OCI-LY1 (cell line): ENCODE measurements around the gene THSD8.

Source experiments
- H2AFZ ChIP-seq: fragments of 200-600 bp; sonication (generic), shearing (Covaris generic); 2 replicates; pipeline ENCODE4 v1.6.0; 2014; ENCODE audit warnings: antibody characterized with exemption, mild to moderate bottlenecking, low read length
- H3F3A ChIP-seq: fragments of 200-600 bp; sonication (generic), shearing (Covaris generic); 2 replicates; pipeline ENCODE4 v1.6.0; 2014; ENCODE audit warnings: mild to moderate bottlenecking, antibody characterized with exemption, low read length, moderate library complexity; ENCODE audit not compliant: insufficient read depth
- H3K27ac ChIP-seq: fragments of 200-600 bp; sonication (generic); 2 replicates; pipeline ENCODE4 v1.5.1; 2014; ENCODE audit warnings: low read length, mixed run types, mild to moderate bottlenecking, low read depth; ENCODE audit not compliant: poor library complexity, severe bottlenecking
- H3K27me3 ChIP-seq: fragments of 200-600 bp; sonication (generic); 2 replicates; pipeline ENCODE4 v1.6.0; 2014; ENCODE audit warnings: antibody characterized with exemption, mild to moderate bottlenecking, low read length, moderate library complexity; ENCODE audit not compliant: insufficient read depth
- H3K36me3 ChIP-seq: fragments of 200-600 bp; sonication (generic); 2 replicates; pipeline ENCODE4 v1.6.1; 2014; ENCODE audit warnings: mild to moderate bottlenecking, antibody characterized with exemption, low read length, moderate library complexity, mixed read lengths; ENCODE audit not compliant: insufficient read depth
- H3K4me1 ChIP-seq: fragments of 200-600 bp; sonication (generic); 2 replicates; pipeline ENCODE4 v1.5.1; 2014; ENCODE audit warnings: mild to moderate bottlenecking, low read length, moderate library complexity; ENCODE audit not compliant: insufficient read depth, severe bottlenecking
- H3K4me2 ChIP-seq: fragments of 200-600 bp; sonication (generic), shearing (Covaris generic); 2 replicates; pipeline ENCODE4 v1.6.1; 2014; ENCODE audit warnings: low read length
- H3K4me3 ChIP-seq: fragments of 200-600 bp; sonication (generic); 2 replicates; pipeline ENCODE4 v1.5.1; 2014; ENCODE audit warnings: low read length, low read depth, mild to moderate bottlenecking, mixed read lengths; ENCODE audit not compliant: poor library complexity, severe bottlenecking
- H3K79me2 ChIP-seq: fragments of 200-600 bp; shearing (Covaris generic); 2 replicates; pipeline ENCODE4 v1.6.1; 2016; ENCODE audit warnings: mixed run types, low read length, mixed read lengths; ENCODE audit not compliant: insufficient read depth
- H3K9ac ChIP-seq: fragments of 200-600 bp; sonication (generic), shearing (Covaris generic); 2 replicates; pipeline ENCODE4 v1.6.1; 2014; ENCODE audit warnings: mild to moderate bottlenecking, low read length, mixed read lengths
- H3K9me2 ChIP-seq: fragments of 200-600 bp; sonication (generic), shearing (Covaris generic); 2 replicates; pipeline ENCODE4 v1.6.1; 2014; ENCODE audit warnings: low read depth, mild to moderate bottlenecking, low read length, mixed read lengths
- H3K9me3 ChIP-seq: fragments of 200-600 bp; shearing (Covaris generic); 2 replicates; pipeline ENCODE4 v1.6.1; 2014; ENCODE audit warnings: low read length, mixed read lengths
- H4K20me1 ChIP-seq: fragments of 200-600 bp; sonication (generic), shearing (Covaris generic); 2 replicates; pipeline ENCODE4 v1.6.0; 2016; ENCODE audit warnings: mild to moderate bottlenecking, low read length; ENCODE audit not compliant: insufficient read depth
- CTCF ChIP-seq: fragments of 200-600 bp; sonication (generic), shearing (Covaris generic); IDR thresholded peaks from 2 replicates; pipeline ENCODE4 v1.5.1; 2017; ENCODE audit warnings: mild to moderate bottlenecking, antibody characterized with exemption, low read length, moderate library complexity, mixed read lengths
- EZH2 ChIP-seq: fragments of 200-600 bp; sonication (generic), shearing (Covaris generic); IDR thresholded peaks from 2 replicates; pipeline ENCODE4 v1.8.0; 2017; ENCODE audit warnings: borderline replicate concordance, mixed run types, mild to moderate bottlenecking, antibody characterized with exemption, low read length, moderate library complexity, mixed read lengths

The THSD8 gene

GRCh38 chr19:12777217-12778016 is 24.5 kb upstream of the THSD8 start:
- Histone ChIP-seq H3K9me3 (no peaks in the 10 kb centered on the region), H3K4me2 (peak overlapping the region; percentile 80), H3K9ac (peak overlapping the region; percentile 63), H3K4me3 (peak overlapping the region; percentile 61), H3F3A (peaks cover 7% of the 10 kb centered on the region; the same call in 1 of the 2 replicates), H3K9me2 (no peaks in the 10 kb centered on the region), H3K27ac (no peak overlapping the region), H2AFZ (no peak overlapping the region), H3K4me1 (peaks cover 39% of the 10 kb centered on the region), H3K79me2 (no peaks in the 10 kb centered on the region), H4K20me1 (no peaks in the 10 kb centered on the region), H3K36me3 (no peaks in the 10 kb centered on the region), H3K27me3 (no peaks in the 10 kb centered on the region)
- TF ChIP-seq CTCF (peak; percentile 96), EZH2 (no peak)

- Histone ChIP-seq H3K4me1 (peaks cover 47% of the 10 kb centered on the region), H3K9me3 (no peaks in the 10 kb centered on the region), H4K20me1 (no peaks in the 10 kb centered on the region), H3K27me3 (no peaks in the 10 kb centered on the region), H3F3A (peaks cover 7% of the 10 kb centered on the region; the same call in 1 of the 2 replicates), H3K4me3 (peak overlapping the region; percentile 61), H3K36me3 (no peaks in the 10 kb centered on the region), H3K4me2 (peak overlapping the region; percentile 80), H3K27ac (peak overlapping the region; percentile 25), H2AFZ (no peak overlapping the region), H3K79me2 (no peaks in the 10 kb centered on the region), H3K9me2 (no peaks in the 10 kb centered on the region), H3K9ac (peak overlapping the region; percentile 63)
- TF ChIP-seq EZH2 (no peak), CTCF (no peak)
Measured at GRCh38 chr19:12778017-12778904, 23.6 kb upstream of the THSD8 start.

- Histone ChIP-seq H3K36me3 (no peaks in the 10 kb centered on the region), H3K9me3 (no peaks in the 10 kb centered on the region), H2AFZ (no peak overlapping the region), H3K27me3 (no peaks in the 10 kb centered on the region), H3K4me2 (peak overlapping the region; percentile 80), H3K27ac (peak overlapping the region; percentile 25), H3K4me3 (peak overlapping the region; percentile 61), H3K4me1 (peaks cover 53% of the 10 kb centered on the region), H3K9ac (peak overlapping the region; percentile 63; the same call in 1 of the 2 replicates), H3F3A (peaks cover 7% of the 10 kb centered on the region; the same call in 1 of the 2 replicates), H3K79me2 (no peaks in the 10 kb centered on the region), H3K9me2 (no peaks in the 10 kb centered on the region), H4K20me1 (no peaks in the 10 kb centered on the region)
- no peak for TF ChIP-seq CTCF
- TF ChIP-seq EZH2 = no peak
Measured at GRCh38 chr19:12778905-12779161, 23.0 kb upstream of the THSD8 start.
